HK-2 (cell line): Measurements from ENCODE around the gene PRKRIP1.
A peak's percentile ranks its signal among the peaks of the same experiment; 100 is the strongest.
"Not testable (repeated sequence)": the region's sequence is repeated elsewhere in the genome, so short reads cannot be mapped to it uniquely, and the experiment has no call there.

Source experiments
- DNase-seq: peaks from one replicate; pipeline ENCODE4 v3.0.0-alpha.2; 2018; ENCODE audit not compliant: unreplicated experiment

The PRKRIP1 gene

GRCh38 chr7:102404005-102404861 is 8.1 kb downstream of the PRKRIP1 start:
- DNase-seq, result peak; percentile 52

- DNase-seq, result not testable (repeated sequence)
These were observed 8.7 kb downstream of the PRKRIP1 start for GRCh38 chr7:102404862-102405188.

DNA sequence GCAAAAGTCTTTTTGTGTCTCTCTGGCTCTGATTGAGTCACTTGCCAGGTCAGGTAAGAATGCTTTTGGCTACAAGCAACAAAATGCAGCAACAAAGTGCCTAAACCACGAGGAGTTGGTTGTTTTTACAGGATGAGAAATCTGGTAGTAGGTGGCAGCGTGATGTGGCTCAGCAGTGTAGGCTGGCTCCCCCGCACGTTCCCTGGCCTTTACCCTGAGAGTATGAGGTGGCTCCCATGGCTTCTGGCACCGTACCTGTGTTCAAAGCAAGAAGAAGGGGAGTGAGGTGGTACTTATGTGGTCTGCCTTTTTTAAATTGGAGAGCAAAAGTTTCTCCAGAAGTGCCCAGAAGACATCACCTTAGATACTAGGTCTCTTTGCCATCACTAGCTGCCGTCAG is 11.7 kb downstream of the PRKRIP1 start:
- DNase-seq, result no peak

- not testable (repeated sequence) for DNase-seq
These were observed 12.4 kb downstream of the PRKRIP1 start for GRCh38 chr7:102408530-102408929.

- DNase-seq, result no peak
These were observed 13.2 kb downstream of the PRKRIP1 start for GRCh38 chr7:102409340-102409739.

DNA sequence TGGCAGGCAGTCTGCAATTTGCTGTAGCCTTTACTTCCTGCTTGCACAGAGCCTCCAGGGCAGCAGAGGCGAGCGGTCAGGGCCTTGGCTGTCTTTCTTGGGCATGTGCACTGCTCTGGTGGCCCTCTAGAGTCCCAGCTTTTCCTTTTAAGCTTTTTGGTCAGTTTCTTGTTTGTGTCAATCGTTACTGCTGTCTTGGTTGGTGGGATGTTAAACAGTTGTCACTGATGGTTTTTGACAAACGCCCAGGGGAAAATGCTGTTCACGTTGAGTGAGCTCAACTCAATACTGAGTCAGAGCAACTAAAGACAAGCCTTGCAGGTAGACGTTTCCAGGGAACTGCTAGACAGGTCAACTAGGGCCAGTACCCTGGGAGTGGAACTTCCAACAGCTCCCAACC is 14.0 kb downstream of the PRKRIP1 start:
- no peak for DNase-seq

- no peak for DNase-seq
These were observed 14.8 kb downstream of the PRKRIP1 start for GRCh38 chr7:102410918-102411317.

- DNase-seq, result no peak
These were observed 16.4 kb downstream of the PRKRIP1 start for GRCh38 chr7:102412548-102412947.

DNA sequence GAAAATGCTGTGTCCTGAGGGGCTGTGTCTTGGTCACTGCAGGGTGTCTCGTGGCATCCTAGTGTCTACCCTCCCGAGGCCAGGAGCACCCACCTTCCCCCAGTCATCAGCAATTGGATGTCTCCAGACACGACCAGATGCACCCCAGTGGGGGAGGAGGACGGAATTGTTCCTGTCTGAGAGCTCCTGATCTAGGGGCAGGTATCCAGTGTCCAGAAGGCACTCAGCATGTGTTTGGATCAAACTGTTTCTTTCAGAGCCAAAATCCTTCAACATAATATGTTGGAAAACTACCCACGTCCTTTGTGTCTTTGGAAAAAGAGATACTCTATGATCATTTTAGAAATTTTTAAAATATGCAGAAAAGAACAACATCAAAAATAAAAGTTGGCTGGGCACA is 16.9 kb downstream of the PRKRIP1 start:
- no peak for DNase-seq

GRCh38 chr7:102413611-102414010 is 17.4 kb downstream of the PRKRIP1 start:
- DNase-seq, result no peak

DNA sequence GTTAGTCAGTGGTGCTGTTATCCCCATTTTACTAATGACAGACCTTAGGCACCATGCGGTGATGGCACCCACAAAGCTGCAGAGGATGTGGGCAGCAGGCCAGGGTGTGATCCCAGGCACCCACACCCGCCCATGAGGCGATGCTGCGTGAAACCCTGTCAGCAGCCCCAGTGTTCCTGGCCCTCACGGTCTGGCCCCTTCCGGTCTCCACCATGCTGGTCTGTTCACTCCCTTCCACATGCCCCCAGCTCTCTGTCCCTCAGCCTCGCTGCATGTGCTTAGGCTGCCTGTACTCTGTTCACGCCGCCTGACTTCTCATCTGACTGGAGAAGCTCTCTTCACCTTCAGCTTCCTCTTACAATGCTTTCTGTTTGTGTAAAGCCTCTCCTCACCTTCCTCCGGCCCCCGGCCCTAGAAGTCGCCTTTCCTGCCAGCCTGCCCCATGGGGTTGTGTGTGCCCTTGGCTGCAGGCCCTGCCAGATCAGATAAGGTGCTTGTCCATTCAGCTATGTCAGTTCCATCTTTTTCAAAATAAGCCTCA is 19.6 kb downstream of the PRKRIP1 start:
- no peak for DNase-seq

DNA sequence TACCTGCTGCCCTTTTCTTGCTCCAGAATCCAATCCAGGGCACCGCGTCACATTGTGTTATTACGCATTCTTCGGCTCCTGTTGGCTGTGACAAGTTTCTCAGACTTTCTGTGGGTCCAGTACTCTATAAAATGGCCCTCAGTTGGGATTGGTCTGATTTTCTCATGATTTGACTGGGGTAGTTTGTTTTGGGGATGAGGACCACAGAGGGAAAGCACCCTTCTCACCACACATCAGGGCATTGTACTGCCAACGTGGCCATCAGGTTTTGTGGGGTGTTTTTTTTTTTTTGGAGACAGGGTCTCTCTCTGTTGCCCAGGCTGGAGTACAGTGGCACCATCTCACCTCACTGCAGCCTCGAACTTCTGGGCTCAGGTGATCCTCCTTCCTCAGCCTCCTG is 20.2 kb downstream of the PRKRIP1 start:
- DNase-seq, result no peak

- DNase-seq, result no peak
These were observed 20.9 kb downstream of the PRKRIP1 start for GRCh38 chr7:102417105-102417504.

DNA sequence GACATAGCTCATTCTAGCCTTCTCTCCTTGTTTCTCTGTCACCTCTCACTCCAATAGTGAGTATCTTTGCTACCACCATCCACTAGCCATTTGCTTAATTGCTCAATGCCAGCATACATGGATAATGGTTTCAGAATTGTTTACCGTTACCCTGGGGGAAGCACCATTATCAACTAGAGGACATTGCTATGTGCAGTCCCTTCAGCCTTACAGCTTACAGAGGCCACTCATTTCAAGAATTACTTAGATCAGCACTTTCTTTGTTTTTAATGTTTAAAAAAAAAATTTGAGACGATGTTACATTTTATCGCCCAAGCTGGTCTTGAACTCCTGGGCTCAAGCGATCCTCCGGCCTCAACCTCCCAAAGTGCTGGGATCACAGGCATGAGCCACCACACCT is 22.4 kb downstream of the PRKRIP1 start:
- DNase-seq, result no peak

DNA sequence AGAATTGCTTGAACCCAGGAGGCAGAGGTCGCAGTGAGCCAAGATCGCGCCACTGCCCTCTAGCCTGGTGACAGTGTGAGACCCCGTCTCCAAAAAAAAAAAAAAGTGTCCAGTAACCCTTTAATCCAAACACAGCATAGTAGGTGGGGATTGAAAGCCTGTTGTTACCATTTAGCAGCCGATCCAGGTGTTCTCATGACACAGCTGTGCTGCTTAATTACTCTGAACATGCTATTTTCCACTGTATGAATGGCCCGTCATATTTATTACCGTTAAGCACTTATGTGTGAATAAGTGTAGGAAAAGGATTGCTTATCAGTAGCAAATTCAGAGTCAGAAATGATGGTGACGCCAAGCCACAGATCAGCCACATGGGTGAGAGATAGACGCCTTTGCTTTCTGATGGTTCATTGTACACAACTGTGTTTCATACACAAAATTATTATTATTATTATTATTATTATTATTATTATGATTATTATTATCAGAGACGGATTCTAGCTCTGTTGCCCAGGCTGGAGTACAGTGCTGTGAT is 25.6 kb downstream of the PRKRIP1 start:
- no peak for DNase-seq

GRCh38 chr7:102424129-102424551 is 28.0 kb downstream of the PRKRIP1 start:
- no peak for DNase-seq

DNA sequence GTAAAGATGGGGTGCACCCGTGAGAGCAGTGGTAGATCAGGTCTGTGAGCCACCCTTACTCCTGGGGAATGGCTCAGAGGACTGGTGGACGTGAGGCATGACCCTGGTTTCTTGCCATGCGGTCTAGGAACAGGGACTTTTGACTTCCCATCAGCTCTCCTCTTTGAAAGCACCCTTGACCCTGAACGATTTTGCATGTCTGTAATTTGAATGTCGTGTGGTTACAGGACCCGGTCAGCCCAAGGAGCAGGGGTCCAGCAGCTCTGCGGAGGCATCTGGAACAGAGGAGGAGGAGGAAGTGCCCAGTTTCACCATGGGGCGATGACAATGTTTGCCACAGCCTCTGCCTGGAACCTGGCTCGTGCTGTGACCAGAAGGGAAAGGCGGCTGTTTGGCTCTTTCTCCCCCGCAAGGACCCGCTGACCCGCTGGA is 28.6 kb downstream of the PRKRIP1 start:
- DNase-seq, result no peak

DNA sequence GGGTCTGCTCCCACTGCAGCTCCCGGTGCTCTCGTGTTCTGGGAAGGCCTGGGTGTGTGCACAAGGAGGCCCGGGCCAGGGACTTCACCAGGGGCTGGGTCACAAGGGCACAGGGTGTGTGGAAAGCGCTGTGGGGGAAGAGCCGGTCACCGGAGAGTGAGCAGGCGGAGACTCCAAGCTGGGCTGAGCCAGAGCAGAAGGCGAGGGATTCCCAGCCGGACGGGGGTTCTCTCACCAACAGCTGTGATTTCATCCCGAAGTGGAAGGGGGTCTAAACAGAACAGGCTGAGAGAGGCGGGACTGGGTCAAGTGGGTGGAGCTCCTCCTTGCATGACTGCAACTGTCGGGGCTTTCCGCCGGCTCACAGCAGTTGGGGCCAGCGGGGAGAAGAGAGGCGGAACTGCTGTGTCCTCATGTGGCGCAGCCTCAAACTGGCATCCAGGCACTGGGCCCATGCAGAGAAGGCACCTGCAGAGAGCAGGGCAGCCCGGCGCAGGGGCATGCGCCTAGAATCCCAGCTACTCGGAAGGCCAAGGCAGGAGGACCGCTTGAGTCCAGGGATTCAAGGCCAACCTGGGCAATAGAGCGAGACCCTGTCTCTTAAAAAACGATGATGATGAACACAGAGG is 29.6 kb downstream of the PRKRIP1 start:
- DNase-seq, result no peak

- DNase-seq, result no peak
These were observed 30.3 kb downstream of the PRKRIP1 start for GRCh38 chr7:102426268-102427018.

- DNase-seq, result no peak
These were observed 30.8 kb downstream of the PRKRIP1 start for GRCh38 chr7:102427019-102427405.

DNA sequence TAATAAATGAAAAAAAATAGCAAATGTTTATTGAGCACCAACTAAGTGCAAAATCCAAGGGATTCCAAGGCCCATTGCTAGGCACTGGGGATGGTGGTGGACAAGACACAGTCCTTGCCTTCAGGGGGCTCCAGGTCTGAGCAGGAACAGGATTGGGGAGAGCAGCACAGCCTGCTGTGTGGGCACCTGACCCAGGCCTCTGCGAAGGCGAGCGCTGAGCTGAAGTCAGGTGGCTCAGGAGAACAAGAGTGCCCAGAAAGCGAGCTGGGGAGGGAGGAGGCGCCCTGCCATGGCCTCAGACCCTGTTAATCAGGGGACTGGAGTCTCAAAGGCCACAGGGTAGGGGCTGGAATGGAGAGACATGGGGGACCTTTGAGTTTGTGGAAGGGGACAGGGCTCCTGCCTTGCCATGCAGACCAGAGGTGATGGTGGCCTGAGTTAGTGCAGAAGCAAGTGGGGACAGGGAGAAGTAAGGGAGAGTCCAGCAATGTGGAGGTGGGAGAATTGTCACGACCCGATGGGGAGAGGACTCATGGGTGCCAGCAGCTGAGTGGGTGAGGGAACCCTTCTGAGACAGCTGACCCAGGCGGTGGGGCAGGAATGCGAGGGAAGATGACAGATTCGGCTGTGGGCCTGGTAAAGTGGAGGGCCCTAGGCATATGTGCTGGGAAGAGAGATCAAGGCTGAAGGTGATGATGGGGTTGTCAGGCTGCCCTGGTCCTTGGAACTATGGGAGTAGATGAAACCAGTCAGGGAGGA is 33.2 kb downstream of the PRKRIP1 start:
- DNase-seq, result no peak
